Measurements from ENCODE around the gene KCNJ15.

Gene KCNJ15

DNA sequence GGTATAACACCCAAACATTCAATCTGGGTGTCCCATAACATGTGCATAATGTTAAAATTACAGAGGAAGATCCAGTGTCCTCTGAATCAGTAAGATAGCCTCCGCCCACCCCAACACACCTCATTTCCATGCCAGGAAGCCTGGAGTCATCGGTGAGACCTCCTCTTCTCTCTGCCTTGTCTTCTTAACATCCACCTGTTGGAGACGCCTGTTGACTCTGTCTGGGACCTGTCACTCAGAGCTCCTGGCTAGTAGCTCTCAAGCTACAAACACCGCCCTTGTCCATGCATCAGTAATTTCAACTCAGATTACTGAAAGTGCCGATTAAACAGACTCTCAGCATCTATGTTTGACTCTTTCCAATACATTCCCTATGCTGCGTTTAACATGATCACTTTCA, 27.4 kb downstream of the KCNJ15 start:
- TF ChIP-seq, protein P1, sequence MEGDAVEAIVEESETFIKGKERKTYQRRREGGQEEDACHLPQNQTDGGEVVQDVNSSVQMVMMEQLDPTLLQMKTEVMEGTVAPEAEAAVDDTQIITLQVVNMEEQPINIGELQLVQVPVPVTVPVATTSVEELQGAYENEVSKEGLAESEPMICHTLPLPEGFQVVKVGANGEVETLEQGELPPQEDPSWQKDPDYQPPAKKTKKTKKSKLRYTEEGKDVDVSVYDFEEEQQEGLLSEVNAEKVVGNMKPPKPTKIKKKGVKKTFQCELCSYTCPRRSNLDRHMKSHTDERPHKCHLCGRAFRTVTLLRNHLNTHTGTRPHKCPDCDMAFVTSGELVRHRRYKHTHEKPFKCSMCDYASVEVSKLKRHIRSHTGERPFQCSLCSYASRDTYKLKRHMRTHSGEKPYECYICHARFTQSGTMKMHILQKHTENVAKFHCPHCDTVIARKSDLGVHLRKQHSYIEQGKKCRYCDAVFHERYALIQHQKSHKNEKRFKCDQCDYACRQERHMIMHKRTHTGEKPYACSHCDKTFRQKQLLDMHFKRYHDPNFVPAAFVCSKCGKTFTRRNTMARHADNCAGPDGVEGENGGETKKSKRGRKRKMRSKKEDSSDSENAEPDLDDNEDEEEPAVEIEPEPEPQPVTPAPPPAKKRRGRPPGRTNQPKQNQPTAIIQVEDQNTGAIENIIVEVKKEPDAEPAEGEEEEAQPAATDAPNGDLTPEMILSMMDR (IDR thresholded peaks at IDR 0.05; ENCODE audit: extremely low read depth, missing control alignments) = no peak
- no peak for DNase-seq (ENCODE audit: low spot score)

DNA sequence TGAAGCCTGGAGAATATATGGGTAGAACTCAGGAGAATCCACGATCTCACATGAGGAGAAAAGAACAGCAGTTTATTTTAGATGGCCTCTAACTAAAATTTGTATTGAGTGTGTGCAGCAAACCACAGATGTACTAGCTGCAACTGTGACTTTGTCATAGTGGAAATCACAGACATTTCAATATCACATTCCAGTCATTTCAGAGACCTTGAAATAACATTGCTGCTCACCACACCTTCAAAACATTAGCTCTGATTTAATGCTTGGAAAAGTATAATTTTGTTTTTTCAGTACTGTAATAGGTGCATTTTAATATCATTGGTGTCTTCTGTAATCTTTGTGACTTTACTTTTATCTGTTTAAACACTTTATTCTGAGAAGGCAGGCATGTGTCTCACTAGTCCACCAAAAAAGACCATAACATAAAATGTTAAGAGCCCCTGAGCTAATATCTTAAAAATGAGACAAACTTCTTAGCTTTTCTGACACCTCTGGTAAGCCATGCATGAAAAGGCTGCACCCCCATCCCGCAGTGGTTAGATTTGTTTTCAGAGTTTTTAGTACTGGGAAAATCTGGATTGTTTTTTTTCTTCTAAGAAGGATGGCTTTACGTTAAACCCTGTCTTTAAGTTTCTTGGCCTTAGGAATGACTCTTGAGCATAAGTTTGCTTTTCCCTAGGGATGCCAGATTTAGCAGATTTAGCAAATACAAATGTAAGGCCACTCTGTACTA, 30.1 kb downstream of the KCNJ15 start:
- no peak for DNase-seq (ENCODE audit: low spot score)
- TF ChIP-seq, protein P1 (IDR thresholded peaks at IDR 0.05; ENCODE audit: extremely low read depth, missing control alignments) = no peak

DNA sequence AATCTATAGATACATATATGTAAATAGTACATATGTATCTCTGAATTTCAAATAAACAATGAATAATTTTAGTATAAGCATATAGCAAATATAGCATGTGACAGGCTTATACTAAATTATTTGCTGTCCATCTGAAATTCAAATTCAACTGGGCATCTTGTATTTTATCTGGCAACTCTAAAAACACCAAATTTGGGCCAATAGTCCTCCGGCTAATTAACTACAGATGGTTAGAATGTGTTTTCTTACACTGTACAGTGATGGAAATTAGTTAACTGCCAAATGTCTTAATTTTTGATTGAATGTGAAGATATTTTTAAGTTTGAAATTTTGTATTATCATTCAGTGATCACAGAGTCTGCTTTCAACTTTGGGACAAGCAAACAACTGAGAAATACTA, 30.7 kb downstream of the KCNJ15 start:
- no peak for DNase-seq (ENCODE audit: low spot score)
- TF ChIP-seq, protein P1 (IDR thresholded peaks at IDR 0.05; ENCODE audit: extremely low read depth, missing control alignments) = no peak

DNA sequence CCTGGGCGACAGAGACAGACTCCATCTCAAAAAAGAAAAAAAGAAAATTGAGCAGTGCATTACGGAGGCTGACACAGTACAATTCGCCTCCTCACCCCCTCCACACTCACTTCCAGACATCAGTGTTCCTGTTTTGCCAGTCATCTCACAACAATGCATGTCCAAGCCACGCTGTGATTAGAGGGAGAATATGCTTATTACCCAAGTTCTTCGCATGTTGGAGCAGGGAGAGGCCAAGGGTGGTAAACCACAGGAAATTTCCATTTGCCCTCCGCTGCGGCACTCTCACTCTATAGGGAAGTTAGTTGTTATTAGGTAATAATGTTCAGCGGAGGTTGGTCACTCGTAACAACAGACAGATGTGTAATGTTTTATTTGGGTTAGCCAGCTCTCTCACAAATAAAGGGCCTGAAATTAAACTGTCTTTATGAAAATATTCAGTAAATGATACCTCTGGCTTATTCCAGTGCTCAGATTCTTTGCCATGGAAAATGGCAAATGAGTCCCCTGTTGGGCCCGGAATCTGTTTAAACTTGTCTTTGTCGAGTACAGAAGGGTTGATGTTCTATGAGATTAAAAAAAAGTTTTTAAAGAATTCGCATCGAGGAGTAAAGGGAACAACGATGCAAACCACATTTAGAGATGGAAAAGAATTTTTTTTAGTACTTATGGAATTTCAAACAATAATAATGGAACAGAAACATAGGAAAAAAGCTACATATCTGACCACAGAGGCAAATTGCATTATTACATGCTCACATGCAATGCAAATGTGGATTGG, 33.1 kb downstream of the KCNJ15 start:
- no peak for DNase-seq (ENCODE audit: low spot score)
- TF ChIP-seq, protein P1 (IDR thresholded peaks at IDR 0.05; ENCODE audit: extremely low read depth, missing control alignments) = no peak

DNA sequence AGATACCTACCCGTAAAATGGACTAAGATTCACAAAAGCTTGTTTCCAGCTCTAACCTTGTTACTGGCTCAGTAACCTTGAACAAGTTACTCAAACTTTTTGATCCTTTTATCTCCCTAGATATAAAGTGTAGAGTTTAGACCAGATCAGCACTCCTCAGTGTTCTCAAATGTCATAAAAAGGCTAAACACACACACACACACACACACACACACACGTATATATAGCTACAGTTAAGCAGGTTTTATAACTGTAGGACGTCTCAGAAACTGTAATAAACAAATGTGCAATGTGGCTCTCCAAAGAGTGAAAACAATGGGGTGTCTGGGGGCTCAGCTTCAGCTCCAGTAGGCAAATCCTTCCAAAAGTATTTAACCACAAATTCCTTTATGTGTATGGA, 34.0 kb downstream of the KCNJ15 start:
- TF ChIP-seq, protein P1 (IDR thresholded peaks at IDR 0.05; ENCODE audit: extremely low read depth, missing control alignments) = no peak
- DNase-seq (ENCODE audit: low spot score) = no peak

DNA sequence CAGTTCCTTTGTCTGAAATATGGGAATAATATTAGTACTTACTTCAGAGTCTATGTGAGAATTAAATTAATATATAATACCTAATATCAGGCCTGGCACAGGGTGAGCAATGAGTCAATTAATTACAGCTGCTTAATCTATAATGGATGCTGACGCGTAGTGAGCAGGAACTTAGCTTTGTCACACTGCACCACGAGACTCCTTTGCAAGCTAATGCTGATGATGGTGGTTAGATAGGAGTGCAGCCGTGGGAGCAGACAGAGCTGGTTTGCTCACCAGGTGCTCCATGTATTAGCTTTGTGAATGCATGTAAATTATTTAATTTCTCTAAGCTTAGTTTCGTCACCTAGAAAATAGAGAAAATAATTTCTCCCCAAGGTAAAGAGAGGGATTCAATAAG, 35.1 kb downstream of the KCNJ15 start:
- DNase-seq (ENCODE audit: low spot score) = no peak
- TF ChIP-seq, protein P1 (IDR thresholded peaks at IDR 0.05; ENCODE audit: extremely low read depth, missing control alignments) = no peak

DNA sequence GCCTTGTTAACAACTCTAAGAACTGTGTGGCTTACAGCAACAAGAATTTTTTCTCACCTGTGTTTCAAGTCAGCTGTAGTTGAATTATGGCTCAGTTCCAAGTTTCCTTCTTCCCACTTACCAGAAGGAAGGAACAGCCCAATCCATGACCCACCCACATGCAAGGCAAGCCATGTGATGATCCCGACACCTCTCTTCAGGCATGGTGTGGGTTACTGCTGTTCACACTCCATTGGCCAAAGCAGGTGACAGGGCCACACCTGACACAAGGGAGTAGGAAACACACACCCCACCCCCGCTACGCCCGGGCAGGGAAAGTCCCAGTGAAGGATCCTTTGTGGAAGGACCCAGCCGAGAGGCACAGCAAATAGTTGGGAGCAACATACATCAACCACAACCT, 36.3 kb downstream of the KCNJ15 start:
- TF ChIP-seq, protein P1 (IDR thresholded peaks at IDR 0.05; ENCODE audit: extremely low read depth, missing control alignments) = no peak
- DNase-seq (ENCODE audit: low spot score) = no peak

Measured in GM20000 (cell line).